Measurements from ENCODE around the gene MRPL20. TPM values are rescaled to one million over a fixed set of nuclear protein-coding genes. Genes with fewer than 3 reads are reported as not detected.

Gene MRPL20
- total RNA-seq, 1 donor from 2014 or later, result 135 TPM

GRCh38 chr1:1424707-1425106, 17.6 kb upstream of the MRPL20 start:
- no peak for DNase-seq
- Histone ChIP-seq H3K9me3 (replicated peaks) (no peaks in the 10 kb centered on the region), H3K4me1 (peaks cover 29% of the 10 kb centered on the region), H3K27ac (replicated peaks) (no peak overlapping the region), H3K27me3 (ENCODE audit: low read depth) (peaks cover 24% of the 10 kb centered on the region), H3K4me3 (no peak overlapping the region), H3K36me3 (no peaks in the 10 kb centered on the region)
- TF ChIP-seq CTCF (IDR thresholded peaks at IDR 0.05; ENCODE audit: borderline replicate concordance), result no peak
- intact Hi-C loops (cut with micrococcal nuclease), result no loop called here

DNA sequence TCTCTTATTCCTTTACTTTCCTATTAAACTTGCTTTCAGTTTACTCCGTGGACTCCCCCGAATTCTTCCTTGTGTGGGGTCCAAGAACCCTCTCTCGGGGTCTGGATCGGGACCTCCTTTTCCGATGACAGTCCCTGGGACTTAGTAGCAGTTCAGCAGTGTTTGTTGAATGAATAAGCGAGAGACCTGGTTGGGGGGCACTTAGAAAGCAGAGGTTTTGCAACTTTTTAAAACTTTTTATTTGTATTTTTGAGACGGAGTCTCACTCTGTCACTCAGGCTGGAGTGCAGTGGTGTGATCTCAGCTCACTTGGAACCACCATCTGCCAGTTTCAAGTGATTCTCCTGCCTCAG, 16.1 kb upstream of the MRPL20 start:
- Histone ChIP-seq H3K4me1 (peaks cover 19% of the 10 kb centered on the region), H3K27ac (replicated peaks) (no peak overlapping the region)
- no peak for DNase-seq

DNA sequence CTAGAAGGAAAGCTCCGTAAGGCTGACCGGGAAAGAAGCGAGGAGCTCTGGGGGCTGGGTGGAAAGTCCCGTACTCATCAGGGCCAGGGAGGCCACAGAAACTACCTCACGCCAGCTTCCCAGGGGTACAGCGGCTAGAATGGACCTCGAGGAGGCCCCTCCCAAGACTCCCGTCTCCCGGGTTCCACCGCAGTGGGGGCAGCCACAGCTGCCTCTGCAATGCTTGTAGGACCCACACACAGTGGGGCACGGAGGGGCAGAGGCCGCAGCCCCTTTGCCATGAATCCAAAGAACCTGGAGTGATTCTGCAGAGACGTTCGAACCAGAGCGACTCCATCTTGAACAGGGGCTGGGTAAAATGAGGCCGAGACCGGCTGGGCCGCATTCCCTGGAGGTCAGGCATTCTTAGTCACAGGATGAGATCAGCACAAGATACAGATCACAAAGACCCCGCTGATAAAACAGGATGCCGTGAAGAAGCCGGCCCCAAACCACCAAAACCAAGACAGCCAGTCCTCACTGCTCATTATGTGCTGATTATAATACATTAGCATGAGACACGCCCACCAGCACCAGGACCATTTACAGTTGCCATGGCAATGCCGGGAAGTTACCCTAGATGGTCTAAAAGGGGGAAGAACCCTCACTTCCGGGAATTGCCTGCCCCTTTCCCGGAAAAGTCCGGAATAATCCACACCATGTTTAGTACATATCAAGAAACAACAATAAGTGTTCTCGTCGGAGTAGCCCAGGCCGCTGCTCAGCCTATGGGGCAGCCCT, 15.6 kb upstream of the MRPL20 start:
- Histone ChIP-seq H3K4me1 (peaks cover 17% of the 10 kb centered on the region), H3K27ac (replicated peaks) (no peak overlapping the region), H3K4me3 (no peak overlapping the region), H3K36me3 (no peaks in the 10 kb centered on the region), H3K27me3 (ENCODE audit: low read depth) (peaks cover 17% of the 10 kb centered on the region), H3K9me3 (replicated peaks) (no peaks in the 10 kb centered on the region)
- no peak for TF ChIP-seq CTCF (IDR thresholded peaks at IDR 0.05; ENCODE audit: borderline replicate concordance)
- intact Hi-C loops (cut with micrococcal nuclease), result no loop called here
- DNase-seq, result no peak

More for the DNA sequence above, 16.1 kb upstream of the MRPL20 start:
- H3K27me3 ChIP-seq (ENCODE audit: low read depth), result peaks cover 19% of the 10 kb centered on the region
- H3K9me3 ChIP-seq (replicated peaks), result no peaks in the 10 kb centered on the region
- intact Hi-C loops (cut with micrococcal nuclease), result no loop called here
- no peak overlapping the region for H3K4me3 ChIP-seq
- TF ChIP-seq CTCF (IDR thresholded peaks at IDR 0.05; ENCODE audit: borderline replicate concordance), result no peak
- H3K36me3 ChIP-seq, result no peaks in the 10 kb centered on the region

GRCh38 chr1:1421907-1422464, 14.9 kb upstream of the MRPL20 start:
- H3K9me3 ChIP-seq (replicated peaks), result no peaks in the 10 kb centered on the region
- no peak for DNase-seq
- peaks cover 16% of the 10 kb centered on the region for H3K27me3 ChIP-seq (ENCODE audit: low read depth)
- no peaks in the 10 kb centered on the region for H3K36me3 ChIP-seq
- TF ChIP-seq CTCF (IDR thresholded peaks at IDR 0.05; ENCODE audit: borderline replicate concordance), result no peak
- intact Hi-C loops (cut with micrococcal nuclease), result no loop called here
- no peak overlapping the region for H3K4me3 ChIP-seq
- H3K27ac ChIP-seq (replicated peaks), result no peak overlapping the region
- peaks cover 17% of the 10 kb centered on the region for H3K4me1 ChIP-seq

GRCh38 chr1:1421147-1421906, 14.2 kb upstream of the MRPL20 start, which contains the start of gene ANKRD65:
ANKRD65 (minus strand) TSS chr1:1421276; CDS start chr1:1421005, 271 bp downstream.
- intact Hi-C loops (cut with micrococcal nuclease), result no loop called here
- H3K27me3 ChIP-seq (ENCODE audit: low read depth), result peaks cover 9% of the 10 kb centered on the region
- peaks cover 17% of the 10 kb centered on the region for H3K4me1 ChIP-seq
- H3K27ac ChIP-seq (replicated peaks), result peak within 1 kb of the TSS; percentile 63
- no peak for TF ChIP-seq CTCF (IDR thresholded peaks at IDR 0.05; ENCODE audit: borderline replicate concordance)
- no peak for DNase-seq
- no peaks in the 10 kb centered on the region for H3K9me3 ChIP-seq (replicated peaks)
- no peaks in the 10 kb centered on the region for H3K36me3 ChIP-seq
- peak within 1 kb of the TSS; percentile 64 for H3K4me3 ChIP-seq
